Measurements from ENCODE around the gene PADI3. TPM values are rescaled to one million over a fixed set of nuclear protein-coding genes. Genes with fewer than 3 reads are reported as not detected.

Gene PADI3
- total and polyA plus RNA-seq, 2 donors (not counting 3 experiments of a cell fraction or from before 2014, with no cell fraction given), result not detected

DNA sequence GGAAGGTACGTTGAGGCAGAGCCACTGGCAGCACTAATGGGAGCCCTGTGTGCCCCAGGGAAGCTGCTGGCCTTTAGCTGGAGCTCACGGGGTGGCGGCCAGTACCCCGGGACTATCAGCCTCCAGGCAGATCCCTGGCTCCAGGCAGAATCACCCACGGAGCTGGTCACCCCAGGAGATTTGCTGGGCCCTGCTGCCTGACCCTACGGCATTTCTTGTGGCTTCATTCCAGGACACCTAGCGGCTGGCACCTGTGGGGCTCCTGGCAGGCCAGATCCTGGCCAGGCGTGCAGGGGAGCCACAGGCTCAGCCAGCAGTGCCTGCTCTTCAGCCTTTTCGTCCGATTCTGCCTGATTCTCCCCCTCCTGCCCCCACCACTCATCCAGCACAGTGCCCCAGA lies 36.9 kb upstream of the PADI3 start:
- H4K20me1 ChIP-seq (replicated peaks; ENCODE audit: control insufficient read depth, extremely low read depth, insufficient read depth, low read length), result no peaks in the 10 kb centered on the region
- POLR2A ChIA-PET, result no interaction called here
- H3K9me1 ChIP-seq (replicated peaks; ENCODE audit: control insufficient read depth, extremely low read depth, insufficient read depth, low read length), result no peaks in the 10 kb centered on the region
- DNase-seq (ENCODE audit: low read depth, low spot score), result no peak
- H3K4me3 ChIP-seq (replicated peaks in 1 of 3; ENCODE audit: insufficient read depth in 1 of 3, low read depth in 1 of 3, low read length in 3 of 3), result no peak overlapping the region
- CTCF ChIA-PET, result no interaction called here
- no peaks in the 10 kb centered on the region for H3K79me2 ChIP-seq (ENCODE audit: control insufficient read depth, insufficient read depth, low read length)
- H3K27me3 ChIP-seq (ENCODE audit: control insufficient read depth in 2 of 2, insufficient read depth in 2 of 2, low read length in 2 of 2), result no peaks in the 10 kb centered on the region
- no peaks in the 10 kb centered on the region for H3K36me3 ChIP-seq (ENCODE audit: control insufficient read depth in 2 of 2, extremely low read depth in 1 of 2, insufficient read depth in 2 of 2, low read length in 2 of 2)
- no peak overlapping the region for H3K4me2 ChIP-seq (ENCODE audit: insufficient read depth, low read length)
- no peaks in the 10 kb centered on the region for H3K9me3 ChIP-seq (replicated peaks; ENCODE audit: control insufficient read depth, insufficient read depth, low read length)
- intact Hi-C loops (cut with micrococcal nuclease), result no loop called here
- BruUV-seq (replicated peaks), result no TSS peak
- H2AFZ ChIP-seq (ENCODE audit: low read depth, low read length), result no peak overlapping the region
- H3K4me1 ChIP-seq (ENCODE audit: control insufficient read depth, extremely low read depth, insufficient read depth, low read length), result no peaks in the 10 kb centered on the region
- no peak overlapping the region for H3K27ac ChIP-seq (ENCODE audit: insufficient read depth, low read depth, low read length)
- no peak for TF ChIP-seq GATA2 (IDR thresholded peaks at IDR 0.05; ENCODE audit: insufficient read depth, insufficient read length, low read depth, low read length)
- TF ChIP-seq, protein P1, sequence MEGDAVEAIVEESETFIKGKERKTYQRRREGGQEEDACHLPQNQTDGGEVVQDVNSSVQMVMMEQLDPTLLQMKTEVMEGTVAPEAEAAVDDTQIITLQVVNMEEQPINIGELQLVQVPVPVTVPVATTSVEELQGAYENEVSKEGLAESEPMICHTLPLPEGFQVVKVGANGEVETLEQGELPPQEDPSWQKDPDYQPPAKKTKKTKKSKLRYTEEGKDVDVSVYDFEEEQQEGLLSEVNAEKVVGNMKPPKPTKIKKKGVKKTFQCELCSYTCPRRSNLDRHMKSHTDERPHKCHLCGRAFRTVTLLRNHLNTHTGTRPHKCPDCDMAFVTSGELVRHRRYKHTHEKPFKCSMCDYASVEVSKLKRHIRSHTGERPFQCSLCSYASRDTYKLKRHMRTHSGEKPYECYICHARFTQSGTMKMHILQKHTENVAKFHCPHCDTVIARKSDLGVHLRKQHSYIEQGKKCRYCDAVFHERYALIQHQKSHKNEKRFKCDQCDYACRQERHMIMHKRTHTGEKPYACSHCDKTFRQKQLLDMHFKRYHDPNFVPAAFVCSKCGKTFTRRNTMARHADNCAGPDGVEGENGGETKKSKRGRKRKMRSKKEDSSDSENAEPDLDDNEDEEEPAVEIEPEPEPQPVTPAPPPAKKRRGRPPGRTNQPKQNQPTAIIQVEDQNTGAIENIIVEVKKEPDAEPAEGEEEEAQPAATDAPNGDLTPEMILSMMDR (IDR thresholded peaks at IDR 0.05; ENCODE audit: extremely low read depth in 1 of 2, insufficient read depth in 1 of 2, low read depth in 1 of 2, low read length in 2 of 2), result no peak
- no peak for TF ChIP-seq POLR2AphosphoS5 (IDR thresholded peaks at IDR 0.05; ENCODE audit: insufficient read depth, low read depth, low read length)
- no peak for TF ChIP-seq POLR2A (IDR thresholded peaks at IDR 0.05; ENCODE audit: low read depth, low read length)
- no peak for TF ChIP-seq EZH2 (IDR thresholded peaks at IDR 0.05; ENCODE audit: borderline replicate concordance, low read depth, low read length, severe bottlenecking)
- no peak for TF ChIP-seq JUN (IDR thresholded peaks at IDR 0.05; ENCODE audit: borderline replicate concordance, insufficient read depth, insufficient read length, low read depth)
- no peak for TF ChIP-seq MYC (IDR thresholded peaks at IDR 0.05; ENCODE audit: low read depth, low read length)
- TF ChIP-seq, protein P2, sequence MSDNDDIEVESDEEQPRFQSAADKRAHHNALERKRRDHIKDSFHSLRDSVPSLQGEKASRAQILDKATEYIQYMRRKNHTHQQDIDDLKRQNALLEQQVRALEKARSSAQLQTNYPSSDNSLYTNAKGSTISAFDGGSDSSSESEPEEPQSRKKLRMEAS (IDR thresholded peaks at IDR 0.05; ENCODE audit: insufficient read depth, insufficient read length), result no peak
- TF ChIP-seq FOS (IDR thresholded peaks at IDR 0.05; ENCODE audit: borderline replicate concordance, insufficient read depth, low read length), result no peak
- no peak overlapping the region for H3K9ac ChIP-seq (replicated peaks; ENCODE audit: extremely low read depth, insufficient read depth, low read length)
- FAIRE-seq, result no peak
- dilution Hi-C loops (cut with MboI; ENCODE audit: extremely low pct_ligation_motif_present, low sequenced_read_pairs), result no loop called here

Data from endothelial cell of umbilical vein (primary cell).